Stomach (tissue), 19 donors: ENCODE results near the gene KANK2. TPM values are rescaled to one million over a fixed set of nuclear protein-coding genes. Genes with fewer than 3 reads are reported as not detected.

Experiments used
- DNase-seq, 2 donors: peaks; one replicate each; pipeline versions ENCODE4 v3.0.0 to v3.0.0-alpha.2; 2013 to 2019
- H3K27ac ChIP-seq, 5 donors: fragments of 200-600 bp in 4 of 5; sonication (generic) in 4 of 5; one replicate each; pipeline ENCODE4 v1.5.1; 2013 to 2019; ENCODE audit warnings: mild to moderate bottlenecking in 1 of 5, moderate library complexity in 1 of 5
- H3K27me3 ChIP-seq, 3 donors: fragments of 200-600 bp; sonication (generic); one replicate each; pipeline ENCODE4 v1.5.1; 2017 to 2019; ENCODE audit warnings: mixed run types in 1 of 3
- H3K36me3 ChIP-seq, 4 donors: fragments of 200-600 bp; sonication (generic); 1 replicate in 3 of 4; 2 replicates in 1 of 4; pipeline ENCODE4 v1.5.1; 2016 to 2019
- H3K4me1 ChIP-seq, 4 donors: fragments of 200-600 bp; sonication (generic); one replicate each; pipeline ENCODE4 v1.5.1; 2016 to 2019
- H3K4me3 ChIP-seq, 4 donors: fragments of 200-600 bp; sonication (generic) in 3 of 4; one replicate each; pipeline ENCODE4 v1.5.1; 2016 to 2019; ENCODE audit warnings: mild to moderate bottlenecking in 1 of 4
- H3K9me3 ChIP-seq, 4 donors: fragments of 200-600 bp; sonication (generic); one replicate each; pipeline ENCODE4 v1.5.1; 2016 to 2019
- EP300 ChIP-seq: sonication (generic); formaldehyde crosslinking; IDR thresholded peaks from one replicate; pipeline ENCODE4 v1.6.1; 2017; ENCODE audit warnings: antibody characterized with exemption
- POLR2A ChIP-seq, 4 donors: fragments of 450-650 bp; IDR thresholded peaks; one replicate each; pipeline ENCODE4 v1.6.1; 2016; ENCODE audit warnings: antibody characterized with exemption in 4 of 4, control low read depth in 2 of 4, mild to moderate bottlenecking in 1 of 4, moderate library complexity in 1 of 4
- POLR2AphosphoS5 ChIP-seq, 3 donors: sonication (generic); formaldehyde crosslinking; IDR thresholded peaks; one replicate each; pipeline ENCODE4 v1.6.1; 2016; ENCODE audit warnings: antibody characterized with exemption in 3 of 3
- WGBS, 5 donors: extraction: QIAGEN DNeasy Blood & Tissue Kit in 3 of 5; methylation state at CpG; one replicate each; pipeline versions ENCODE4 v1.1.5 to v1.1.7; 2013 to 2018; 5-methylcytosine and 5-hydroxymethylcytosine counted together
- intact Hi-C: fragments of 100-400 bp; cut with DNase I; formaldehyde crosslinking; loops from one replicate; pipeline ENCODE4 v1.15.1; 2023; ENCODE audit warnings: low total_unique reads
- long read RNA-seq, 10 donors: transcript quantifications; one replicate each; lab custom pipeline, GENCODE V29; 2026
- polyA plus RNA-seq, 3 donors: library from polyadenylated mRNA; stranded (reverse); fragments of 200-250 nt; gene quantifications; one replicate each; pipeline ENCODE4 v1.2.3, GENCODE V29; 2013
- total RNA-seq, 5 donors: library from RNA; depleted of rRNA; stranded (reverse); fragments of >200 nt; gene quantifications; one replicate each; pipeline versions ENCODE4 v1.1.0 to v1.2.3, GENCODE V29; 2014 to 2016
- TF ChIP-seq, protein P1 (sequence below), 7 experiments: fragments of 450-650 bp in 4 of 7; fragments of 200-600 bp in 3 of 7; sonication (generic) in 3 of 7; IDR thresholded peaks; one replicate each; pipeline ENCODE4 v1.5.1; 2016 to 2019; ENCODE audit warnings: antibody characterized with exemption in 7 of 7, control low read depth in 2 of 7, mild to moderate bottlenecking in 1 of 7
- donor health status: healthy with polysubstance abuse.
- donor health status: Bipolar disorder and iron deficiency.
- donor health status: healthy.

KANK2 gene
- total RNA-seq (100 to 1,000 TPM; 120 to 415 (median 251) TPM), polyA plus RNA-seq (100 to 1,000 TPM in 2 of 3 donors, 10 to 100 TPM in 1; 82.4 to 158 (median 144) TPM)
- long read RNA-seq, donor 1, partial matches to known transcripts, result 0 of 1 reads
- long read RNA-seq, donor 1, other reads (novel, unspliced or antisense), result 0 of 1 reads
- long read RNA-seq, donor 2, full-length matches to known transcripts, result 9 of 21 reads
- long read RNA-seq, donor 2, partial matches to known transcripts, result 12 of 21 reads
- long read RNA-seq, donor 2, other reads (novel, unspliced or antisense), result 0 of 21 reads
- long read RNA-seq, donor 3, partial matches to known transcripts, result 0 of 4 reads
- long read RNA-seq, donor 3, other reads (novel, unspliced or antisense), result 0 of 4 reads
- long read RNA-seq, donor 4, result 0 reads
- long read RNA-seq, donor 5, partial matches to known transcripts, result 5 of 9 reads
- long read RNA-seq, donor 5, other reads (novel, unspliced or antisense), result 0 of 9 reads
- long read RNA-seq, donor 6, full-length matches to known transcripts, result 7 of 7 reads
- long read RNA-seq, donor 6, partial matches to known transcripts, result 0 of 7 reads
- long read RNA-seq, donor 6, other reads (novel, unspliced or antisense), result 0 of 7 reads
- long read RNA-seq, donor 7, full-length matches to known transcripts, result 8 of 20 reads
- long read RNA-seq, donor 7, partial matches to known transcripts, result 12 of 20 reads
- long read RNA-seq, donor 7, other reads (novel, unspliced or antisense), result 0 of 20 reads
- long read RNA-seq, donor 8, partial matches to known transcripts, result 0 of 2 reads
- long read RNA-seq, donor 8, other reads (novel, unspliced or antisense), result 0 of 2 reads
- long read RNA-seq, donor 9, partial matches to known transcripts, result 0 of 5 reads
- long read RNA-seq, donor 9, other reads (novel, unspliced or antisense), result 0 of 5 reads
- long read RNA-seq, donor 10, partial matches to known transcripts, result 0 of 1 reads
- long read RNA-seq, donor 10, other reads (novel, unspliced or antisense), result 0 of 1 reads

GRCh38 chr19:11197291-11198174, at the start of gene KANK2:
Gene KANK2 (minus strand): TSS chr19:11197545. CDS start chr19:11194511, 3,034 bp downstream.
- WGBS, 5 donors, result 1 to 3% (median 1%) methylated on average over 18 to 78 of the region's 78 CpGs
- Histone ChIP-seq H3K9me3 (no peaks in the 10 kb centered on the region), H3K27ac (peak within 1 kb of the TSS; percentile 88 to 98 (median 94)), H3K27me3 (no peaks in the 10 kb centered on the region), H3K4me1 (peaks cover 47 to 68% (median 58%) of the 10 kb centered on the region in 4 donors), H3K36me3 (peaks cover 22 to 61% (median 52%) of the 10 kb centered on the region in 4 donors), H3K4me3 (peak within 1 kb of the TSS; percentile 67 to 77 (median 74))
- intact Hi-C loops, result no loop called here
- DNase-seq, result peak; percentile 91 to 95
- TF ChIP-seq POLR2A (IDR thresholded peaks at IDR 0.05) (no peak), EP300 (no peak), POLR2AphosphoS5 (IDR thresholded peaks at IDR 0.05) (peak; percentile 59 to 83 (median 77))
- TF ChIP-seq, protein P1, sequence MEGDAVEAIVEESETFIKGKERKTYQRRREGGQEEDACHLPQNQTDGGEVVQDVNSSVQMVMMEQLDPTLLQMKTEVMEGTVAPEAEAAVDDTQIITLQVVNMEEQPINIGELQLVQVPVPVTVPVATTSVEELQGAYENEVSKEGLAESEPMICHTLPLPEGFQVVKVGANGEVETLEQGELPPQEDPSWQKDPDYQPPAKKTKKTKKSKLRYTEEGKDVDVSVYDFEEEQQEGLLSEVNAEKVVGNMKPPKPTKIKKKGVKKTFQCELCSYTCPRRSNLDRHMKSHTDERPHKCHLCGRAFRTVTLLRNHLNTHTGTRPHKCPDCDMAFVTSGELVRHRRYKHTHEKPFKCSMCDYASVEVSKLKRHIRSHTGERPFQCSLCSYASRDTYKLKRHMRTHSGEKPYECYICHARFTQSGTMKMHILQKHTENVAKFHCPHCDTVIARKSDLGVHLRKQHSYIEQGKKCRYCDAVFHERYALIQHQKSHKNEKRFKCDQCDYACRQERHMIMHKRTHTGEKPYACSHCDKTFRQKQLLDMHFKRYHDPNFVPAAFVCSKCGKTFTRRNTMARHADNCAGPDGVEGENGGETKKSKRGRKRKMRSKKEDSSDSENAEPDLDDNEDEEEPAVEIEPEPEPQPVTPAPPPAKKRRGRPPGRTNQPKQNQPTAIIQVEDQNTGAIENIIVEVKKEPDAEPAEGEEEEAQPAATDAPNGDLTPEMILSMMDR (IDR thresholded peaks at IDR 0.05), result peak in 3 of 7 experiments; percentile 12 to 19 (median 14)

DNA sequence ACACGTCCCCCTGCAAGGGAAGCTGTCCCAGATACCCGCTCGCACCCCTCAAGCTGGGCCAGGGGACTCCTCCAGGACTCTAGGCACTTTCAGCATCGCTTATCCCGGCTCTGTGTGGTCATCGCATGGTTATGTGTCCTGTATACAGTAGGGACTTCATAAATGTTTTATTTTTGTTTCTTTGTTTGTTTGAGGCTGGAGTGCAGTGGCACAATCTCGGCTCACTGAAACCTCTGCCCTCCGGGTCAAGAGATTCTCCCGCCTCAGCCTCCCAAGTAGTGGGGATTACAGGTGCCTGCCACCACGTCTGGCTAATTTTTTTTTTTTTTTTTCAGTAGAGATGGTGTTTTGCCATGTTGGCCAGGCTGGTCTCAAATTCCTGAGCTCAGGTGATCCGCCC, 49.6 kb upstream of the KANK2 start:
- H3K36me3 ChIP-seq, result peaks cover 15 to 80% (median 69%) of the 10 kb centered on the region in 4 donors
- TF ChIP-seq POLR2A (IDR thresholded peaks at IDR 0.05), result no peak
- TF ChIP-seq, protein P1 (IDR thresholded peaks at IDR 0.05), result no peak
- no peak for TF ChIP-seq POLR2AphosphoS5 (IDR thresholded peaks at IDR 0.05)
- TF ChIP-seq EP300, result no peak
- intact Hi-C loops, result no loop called here
- no peaks in the 10 kb centered on the region for H3K9me3 ChIP-seq
- H3K27me3 ChIP-seq, result no peaks in the 10 kb centered on the region
- peak overlapping the region in 3 of 5 donors; percentile 14 to 54 (median 51) for H3K27ac ChIP-seq
- H3K4me1 ChIP-seq, result peaks cover 0 to 13% (median 7%) of the 10 kb centered on the region in 4 donors
- 85 to 94% (median 89%) methylated on average over 11 of the region's 11 CpGs for WGBS, 5 donors
- DNase-seq, result no peak
- H3K4me3 ChIP-seq, result no peak overlapping the region

DNA sequence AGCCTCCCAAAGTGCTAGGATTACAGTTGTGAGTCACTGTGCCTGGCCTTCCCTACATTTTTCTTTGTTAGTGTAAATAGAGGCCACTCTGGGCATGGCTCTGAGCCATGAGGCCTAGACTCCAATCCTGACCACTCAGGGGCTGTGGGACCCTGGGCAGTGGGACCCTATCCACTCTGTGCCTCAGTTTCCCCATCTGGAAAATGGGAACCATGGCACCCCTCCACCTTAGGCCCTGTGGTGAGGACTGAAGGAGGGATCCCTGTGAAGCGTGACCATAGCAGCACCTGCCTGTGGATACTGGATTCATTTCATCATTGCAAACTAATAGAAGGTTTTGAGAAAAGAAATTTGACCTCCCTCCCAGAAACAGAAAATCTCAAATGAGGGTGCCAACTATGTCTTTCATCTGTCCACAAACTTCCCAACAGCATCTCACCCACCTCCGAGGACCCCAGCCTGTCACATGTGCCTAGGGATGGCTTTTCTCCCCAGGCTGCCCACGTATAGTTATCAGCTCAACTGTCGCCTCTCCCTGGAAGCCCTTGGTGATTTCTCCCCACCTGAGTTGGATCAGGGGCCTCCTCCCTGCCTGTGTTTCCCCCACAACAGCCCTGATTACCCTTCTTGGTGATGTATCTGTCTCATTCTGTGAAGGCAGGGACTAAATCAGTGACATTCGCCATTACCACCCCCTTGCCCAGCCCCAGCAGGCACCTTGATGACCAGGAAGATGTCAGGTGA, 47.7 kb upstream of the KANK2 start:
- WGBS, 5 donors, result 92 to 95% (median 93%) methylated on average over 5 of the region's 5 CpGs
- Histone ChIP-seq H3K4me3 (no peak overlapping the region), H3K9me3 (no peaks in the 10 kb centered on the region), H3K36me3 (peaks cover 6 to 80% (median 68%) of the 10 kb centered on the region in 4 donors), H3K27me3 (no peaks in the 10 kb centered on the region), H3K4me1 (peaks cover 0 to 13% (median 7%) of the 10 kb centered on the region in 4 donors), H3K27ac (no peak overlapping the region)
- intact Hi-C loops, result no loop called here
- no peak for TF ChIP-seq POLR2A (IDR thresholded peaks at IDR 0.05)
- TF ChIP-seq EP300, result no peak
- TF ChIP-seq POLR2AphosphoS5 (IDR thresholded peaks at IDR 0.05), result no peak
- TF ChIP-seq, protein P1 (IDR thresholded peaks at IDR 0.05), result no peak
- DNase-seq, result no peak
